Ascending aorta (tissue), 2 donors: ENCODE measurements around the gene SERPINA4. TPM values are rescaled to one million over a fixed set of nuclear protein-coding genes. Genes with fewer than 3 reads are reported as not detected.

Experiments used
- DNase-seq, 2 donors: peaks; one replicate each; pipeline ENCODE4 v3.0.0-alpha.2; 2019; ENCODE audit warnings: low spot score in 2 of 2
- H3K27ac ChIP-seq, 2 donors: fragments of 200-600 bp; sonication (generic); one replicate each; pipeline ENCODE4 v1.5.1; 2016 to 2017; ENCODE audit warnings: mild to moderate bottlenecking in 1 of 2
- H3K27me3 ChIP-seq: fragments of 200-600 bp; sonication (generic); one replicate; pipeline ENCODE4 v1.5.1; 2017
- H3K36me3 ChIP-seq, 2 donors: fragments of 200-600 bp; sonication (generic); one replicate each; pipeline ENCODE4 v1.5.1; 2016
- H3K4me1 ChIP-seq, 2 donors: fragments of 200-600 bp; sonication (generic); one replicate each; pipeline ENCODE4 v1.5.1; 2016 to 2017; ENCODE audit warnings: mild to moderate bottlenecking in 1 of 2
- H3K4me3 ChIP-seq, 2 donors: fragments of 200-600 bp; sonication (generic); one replicate each; pipeline ENCODE4 v1.5.1; 2016 to 2017; ENCODE audit warnings: mild to moderate bottlenecking in 1 of 2
- H3K9me3 ChIP-seq, 2 donors: fragments of 200-600 bp; sonication (generic); one replicate each; pipeline ENCODE4 v1.5.1; 2016
- CTCF ChIP-seq, 3 experiments: fragments of 200-600 bp in 2 of 3; fragments of 450-650 bp in 1 of 3; sonication (generic) in 2 of 3; IDR thresholded peaks; one replicate each; pipeline ENCODE4 v1.5.1; 2016 to 2019; ENCODE audit warnings: antibody characterized with exemption in 3 of 3, mild to moderate bottlenecking in 1 of 3, moderate library complexity in 1 of 3
- intact Hi-C: fragments of 100-400 bp; cut with DNase I; formaldehyde crosslinking; loops from one replicate; pipeline ENCODE4 v1.15.1; 2023
- total RNA-seq: library from RNA; depleted of rRNA; stranded (reverse); fragments of >200 nt; gene quantifications from one replicate; pipeline ENCODE4 v1.1.0, GENCODE V29; 2016

Gene SERPINA4
- not detected for total RNA-seq

- no peak within 1 kb of the TSS for H3K27ac ChIP-seq
- no peaks in the 10 kb centered on the region for H3K27me3 ChIP-seq
- no peak for TF ChIP-seq CTCF (IDR thresholded peaks at IDR 0.05)
- H3K36me3 ChIP-seq: no peaks in the 10 kb centered on the region
- H3K9me3 ChIP-seq: no peaks in the 10 kb centered on the region
- intact Hi-C loops: no loop called here
- H3K4me1 ChIP-seq: no peaks in the 10 kb centered on the region
- DNase-seq: no peak
- no peak within 1 kb of the TSS for H3K4me3 ChIP-seq
Observed at GRCh38 chr14:94560751-94561655, at the start of gene SERPINA4. SERPINA4 (plus strand) TSS chr14:94561442; CDS start chr14:94563483, 2,041 bp downstream.

GRCh38 chr14:94514351-94514750 is 46.9 kb upstream of the SERPINA4 start:
- H3K4me1 ChIP-seq: no peaks in the 10 kb centered on the region
- intact Hi-C loops: no loop called here
- no peak for TF ChIP-seq CTCF (IDR thresholded peaks at IDR 0.05)
- DNase-seq: no peak
- H3K27me3 ChIP-seq: no peaks in the 10 kb centered on the region
- no peaks in the 10 kb centered on the region for H3K9me3 ChIP-seq
- no peaks in the 10 kb centered on the region for H3K36me3 ChIP-seq
- no peak overlapping the region for H3K27ac ChIP-seq
- no peak overlapping the region for H3K4me3 ChIP-seq

- Histone ChIP-seq H3K27me3 (no peaks in the 10 kb centered on the region), H3K36me3 (no peaks in the 10 kb centered on the region), H3K4me3 (no peak overlapping the region), H3K4me1 (no peaks in the 10 kb centered on the region), H3K27ac (no peak overlapping the region), H3K9me3 (no peaks in the 10 kb centered on the region)
- no peak for TF ChIP-seq CTCF (IDR thresholded peaks at IDR 0.05)
- intact Hi-C loops: no loop called here
- DNase-seq: no peak
Observed at GRCh38 chr14:94515426-94515825, 45.8 kb upstream of the SERPINA4 start.

GRCh38 chr14:94515856-94516255 is 45.4 kb upstream of the SERPINA4 start:
- Histone ChIP-seq H3K27ac (no peak overlapping the region), H3K4me1 (no peaks in the 10 kb centered on the region), H3K4me3 (no peak overlapping the region), H3K9me3 (no peaks in the 10 kb centered on the region), H3K27me3 (no peaks in the 10 kb centered on the region), H3K36me3 (no peaks in the 10 kb centered on the region)
- no peak for DNase-seq
- no peak for TF ChIP-seq CTCF (IDR thresholded peaks at IDR 0.05)
- intact Hi-C loops: no loop called here

- no peak overlapping the region for H3K27ac ChIP-seq
- no peaks in the 10 kb centered on the region for H3K27me3 ChIP-seq
- intact Hi-C loops: no loop called here
- no peak overlapping the region for H3K4me3 ChIP-seq
- no peak for TF ChIP-seq CTCF (IDR thresholded peaks at IDR 0.05)
- no peaks in the 10 kb centered on the region for H3K36me3 ChIP-seq
- H3K4me1 ChIP-seq: no peaks in the 10 kb centered on the region
- no peaks in the 10 kb centered on the region for H3K9me3 ChIP-seq
- no peak for DNase-seq
Observed at GRCh38 chr14:94517248-94517640, 44.0 kb upstream of the SERPINA4 start.
